ENCODE measurements around the gene ALDH1L1.

The ALDH1L1 gene

GRCh38 chr3:126116526-126116925, 63.9 kb downstream of the ALDH1L1 start:
- no peak for DNase-seq

DNA sequence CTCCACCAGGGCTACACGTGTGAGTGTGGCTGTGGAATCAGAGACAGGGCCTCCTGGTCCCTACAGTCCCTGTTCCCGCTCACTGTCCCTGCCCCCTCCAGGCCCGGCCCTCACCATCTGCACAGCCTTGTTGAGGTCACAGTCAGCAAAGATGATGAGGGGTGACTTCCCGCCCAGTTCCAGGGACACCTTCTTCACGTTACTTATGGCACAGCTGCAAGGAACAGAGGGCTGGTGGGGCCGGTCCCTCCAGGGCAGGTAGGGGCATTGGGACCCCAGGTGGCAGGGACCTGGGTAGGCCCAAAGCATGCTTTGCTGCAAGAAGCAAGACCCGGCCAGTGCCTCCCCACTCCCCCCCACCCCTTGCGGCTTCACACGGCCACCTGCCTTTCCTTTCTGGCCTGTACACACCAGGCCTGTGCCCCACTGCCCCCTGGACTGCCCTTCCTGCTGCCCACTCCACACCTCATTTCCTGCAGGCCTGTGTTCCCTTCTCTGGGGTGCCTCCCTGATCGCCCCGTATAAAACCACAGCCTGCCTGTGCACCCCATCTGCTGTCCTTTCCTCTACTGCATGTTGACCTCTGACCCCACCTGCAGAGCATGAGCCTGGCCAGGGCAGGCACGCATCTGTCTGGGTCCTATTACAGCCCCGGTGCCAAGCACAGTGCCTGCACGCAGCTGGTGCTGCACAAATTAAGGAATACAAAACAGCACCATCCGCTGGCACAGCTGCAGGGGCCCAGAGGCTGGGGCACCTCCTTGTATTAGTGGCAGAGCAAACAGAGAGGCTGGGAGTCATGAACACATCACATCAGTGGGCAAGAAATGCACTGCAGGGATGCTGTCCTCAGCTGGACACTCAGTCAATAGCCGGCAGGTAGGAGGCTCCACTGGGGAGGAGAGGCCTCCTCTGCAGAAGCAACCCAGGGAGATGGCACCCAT, 65.7 kb downstream of the ALDH1L1 start:
- DNase-seq: no peak

DNA sequence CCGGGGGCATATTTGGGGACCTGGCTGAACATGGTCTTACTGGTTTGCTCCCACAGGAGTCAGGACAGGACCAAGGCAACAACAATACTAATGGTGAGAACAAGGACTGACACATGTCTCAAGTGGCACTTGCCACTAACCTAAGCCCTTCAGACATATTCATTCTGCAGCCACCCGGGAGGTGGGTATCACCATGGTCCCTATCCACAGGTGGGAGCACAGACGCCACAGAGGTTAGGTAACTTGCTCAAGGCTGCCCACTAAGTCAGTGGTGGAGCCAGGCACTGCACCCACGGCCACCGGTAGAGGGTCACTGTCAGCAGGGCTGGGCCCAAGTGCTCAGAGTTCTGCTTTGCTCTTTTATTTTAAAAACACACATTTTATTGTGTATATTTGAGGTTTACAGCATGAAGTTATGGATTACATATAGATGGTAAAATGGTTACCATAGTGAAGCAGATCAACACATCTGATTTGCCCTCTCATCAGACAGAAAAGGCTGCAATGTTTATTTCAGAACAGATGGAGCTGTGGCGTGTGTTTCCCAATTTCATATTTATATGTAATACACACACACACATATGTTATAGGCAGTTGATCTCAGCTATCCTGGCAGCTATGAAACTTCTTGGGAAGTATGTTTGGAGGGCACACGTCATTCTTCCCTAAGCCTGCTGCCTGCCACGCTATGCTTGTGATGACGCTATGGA, 66.5 kb downstream of the ALDH1L1 start:
- DNase-seq: no peak

GRCh38 chr3:126113238-126113555, 67.2 kb downstream of the ALDH1L1 start:
- DNase-seq: no peak

DNA sequence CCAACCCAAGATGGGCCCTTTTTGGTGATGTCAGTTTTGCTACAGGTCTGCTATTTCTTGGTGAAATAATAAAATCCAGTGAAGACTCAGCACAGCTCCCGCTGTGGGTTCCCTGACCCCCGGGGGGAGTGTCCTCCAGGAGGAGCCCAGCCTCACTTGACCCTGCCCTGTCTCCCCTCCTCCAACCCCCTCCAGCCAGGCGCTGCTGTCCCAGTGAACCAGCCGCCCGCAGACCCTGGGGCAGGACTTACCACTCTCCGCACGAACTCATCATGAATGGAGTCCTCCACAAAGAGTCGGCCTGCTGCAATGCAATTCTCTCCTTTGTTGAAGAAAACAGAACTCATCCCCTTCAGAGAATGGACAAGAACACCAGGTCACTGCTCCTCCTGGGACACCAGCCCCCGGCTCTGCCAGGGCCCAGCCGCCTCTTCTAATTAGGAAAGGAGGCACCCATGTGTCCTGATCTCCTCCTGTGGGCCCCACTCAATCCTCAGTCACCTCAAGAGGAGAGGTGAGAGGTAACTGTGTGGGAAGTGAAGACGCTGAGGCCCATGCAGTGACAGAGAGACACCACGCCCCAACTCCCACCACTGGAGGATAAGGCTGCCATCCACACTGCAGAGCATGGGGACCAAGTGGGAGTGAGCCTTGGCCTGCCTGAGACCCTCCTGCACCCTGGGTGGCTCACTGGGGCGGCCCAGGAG, 67.7 kb downstream of the ALDH1L1 start:
- DNase-seq: no peak

GRCh38 chr3:126111566-126112475, 68.6 kb downstream of the ALDH1L1 start:
- no peak for DNase-seq

DNA sequence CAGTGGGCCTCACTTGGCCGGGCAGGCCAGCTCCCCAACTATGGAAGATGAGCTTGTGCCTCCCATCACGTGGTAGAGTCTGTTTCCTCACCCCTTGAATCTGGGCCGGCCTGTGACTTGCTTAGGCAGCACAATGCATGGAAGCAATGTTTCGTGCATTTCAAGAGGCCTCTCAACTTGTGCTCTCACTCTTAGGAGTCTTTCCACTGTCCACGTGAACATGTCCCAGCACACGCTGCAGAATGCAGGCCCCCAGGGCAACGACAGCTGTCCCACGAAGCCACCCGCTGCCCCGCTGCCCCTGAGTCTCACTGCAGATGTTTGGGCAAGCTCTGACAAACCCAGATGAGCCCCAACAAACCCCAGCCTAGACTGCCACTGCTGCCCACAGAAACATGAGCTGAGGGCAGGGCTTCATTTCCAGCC, 69.2 kb downstream of the ALDH1L1 start:
- no peak for DNase-seq

GRCh38 chr3:126110431-126111125, 69.8 kb downstream of the ALDH1L1 start:
- no peak for DNase-seq

- no peak for DNase-seq
These were observed 70.5 kb downstream of the ALDH1L1 start for GRCh38 chr3:126109880-126110235.

DNA sequence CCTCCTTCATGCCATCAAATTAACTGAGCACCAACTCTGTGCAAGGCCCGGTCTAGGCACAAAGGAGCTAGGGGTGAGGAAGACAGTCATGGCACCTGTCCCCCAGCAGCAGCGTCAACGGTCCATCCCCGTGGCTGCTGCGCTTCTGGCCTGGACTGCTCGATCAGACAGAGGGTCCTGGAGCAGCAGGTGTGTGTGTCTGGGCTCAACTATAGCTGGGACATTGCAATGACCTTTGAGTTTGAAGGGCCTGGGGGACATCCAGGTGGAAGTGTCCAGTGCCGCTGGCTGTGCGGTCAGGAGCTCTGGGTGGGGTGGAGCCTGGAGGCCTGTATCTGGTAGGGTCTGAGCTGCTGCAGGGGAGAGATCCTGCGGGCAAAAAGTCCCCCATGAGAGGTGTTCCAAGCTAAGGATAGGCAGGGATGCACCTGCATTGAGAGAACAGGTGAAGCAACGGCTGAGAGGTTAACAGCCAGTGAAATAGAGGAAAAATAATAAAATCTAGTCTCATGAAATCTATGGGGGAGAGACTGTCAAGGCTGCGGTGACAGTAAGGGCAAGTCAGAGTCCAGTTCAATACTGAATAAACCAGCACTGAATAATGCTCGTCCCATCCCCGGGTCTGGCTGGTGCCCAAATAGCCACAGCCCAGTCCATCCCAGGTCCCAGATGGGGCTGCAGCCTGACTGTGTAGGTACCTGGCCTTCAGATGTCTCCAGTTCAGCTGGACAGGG, 71.1 kb downstream of the ALDH1L1 start:
- no peak for DNase-seq

- DNase-seq: no peak
These were observed 71.7 kb downstream of the ALDH1L1 start for GRCh38 chr3:126108676-126109050.

- DNase-seq: no peak
These were observed 72.3 kb downstream of the ALDH1L1 start for GRCh38 chr3:126107957-126108675.

- DNase-seq: no peak
These were observed 73.0 kb downstream of the ALDH1L1 start for GRCh38 chr3:126107203-126107939.

DNA sequence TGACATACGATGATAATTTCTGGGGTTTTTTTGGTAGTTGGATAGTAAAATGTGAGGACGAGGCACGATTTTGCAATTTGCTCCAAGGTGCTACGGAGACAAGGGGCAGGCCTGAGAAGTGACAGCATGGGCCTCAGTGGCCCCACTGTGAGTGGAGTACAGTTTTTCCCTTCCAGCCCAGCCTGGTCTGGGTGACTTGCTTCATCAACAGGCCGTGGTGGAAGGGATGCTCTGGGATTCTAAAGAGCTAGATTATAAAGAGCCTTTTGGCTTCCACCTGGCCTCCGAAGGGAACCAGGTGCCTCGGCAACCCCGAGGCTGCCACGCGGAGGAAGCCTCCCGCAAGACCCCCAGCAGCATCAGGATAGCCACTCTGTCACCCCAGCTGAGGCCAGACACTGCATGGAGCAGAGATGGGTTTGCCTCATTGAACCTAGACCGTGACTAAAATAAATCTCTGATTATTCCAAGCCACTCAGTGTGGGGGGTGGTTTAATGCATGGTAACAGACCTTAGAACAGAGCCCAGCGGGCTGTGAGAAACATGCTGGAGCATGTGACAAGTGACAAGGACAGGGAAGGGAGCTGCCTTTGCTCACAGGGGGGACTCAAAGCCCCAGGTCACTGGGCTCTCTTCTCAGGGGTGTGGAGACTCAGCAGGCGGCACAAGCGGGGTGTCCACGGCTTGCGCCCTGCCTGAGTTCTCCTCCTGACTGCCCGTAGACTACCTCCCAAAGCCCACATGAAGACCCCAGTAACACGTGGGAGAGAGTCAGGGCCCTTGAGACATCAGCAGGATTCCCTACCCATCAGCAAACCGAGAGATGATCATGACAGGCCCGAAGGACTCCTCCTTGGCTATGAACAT, 73.8 kb downstream of the ALDH1L1 start:
- no peak for DNase-seq

DNA sequence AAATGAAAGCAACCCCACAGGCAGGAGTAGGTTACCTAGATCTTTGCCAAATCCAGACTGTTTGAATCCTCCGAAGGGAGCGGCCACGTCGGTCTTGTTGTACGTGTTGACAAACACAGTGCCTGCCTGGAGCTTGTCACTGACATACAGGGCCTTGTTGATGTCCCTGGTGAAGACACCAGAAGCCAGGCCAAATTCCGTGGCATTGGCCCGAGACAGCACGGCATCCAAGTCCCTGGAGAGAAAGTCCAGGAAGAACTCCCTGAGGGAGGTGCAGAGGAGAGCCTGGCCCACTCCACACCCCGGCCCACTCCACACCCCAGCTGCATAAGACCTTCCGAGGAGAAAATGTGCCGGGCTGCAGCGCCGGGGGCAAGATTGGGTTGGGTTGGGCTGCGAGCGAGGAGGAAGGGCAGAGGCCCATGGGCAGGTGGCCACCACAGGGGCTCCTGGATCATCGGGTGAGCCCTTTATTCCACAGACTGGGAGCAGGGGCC, 74.6 kb downstream of the ALDH1L1 start:
- DNase-seq: no peak

DNA sequence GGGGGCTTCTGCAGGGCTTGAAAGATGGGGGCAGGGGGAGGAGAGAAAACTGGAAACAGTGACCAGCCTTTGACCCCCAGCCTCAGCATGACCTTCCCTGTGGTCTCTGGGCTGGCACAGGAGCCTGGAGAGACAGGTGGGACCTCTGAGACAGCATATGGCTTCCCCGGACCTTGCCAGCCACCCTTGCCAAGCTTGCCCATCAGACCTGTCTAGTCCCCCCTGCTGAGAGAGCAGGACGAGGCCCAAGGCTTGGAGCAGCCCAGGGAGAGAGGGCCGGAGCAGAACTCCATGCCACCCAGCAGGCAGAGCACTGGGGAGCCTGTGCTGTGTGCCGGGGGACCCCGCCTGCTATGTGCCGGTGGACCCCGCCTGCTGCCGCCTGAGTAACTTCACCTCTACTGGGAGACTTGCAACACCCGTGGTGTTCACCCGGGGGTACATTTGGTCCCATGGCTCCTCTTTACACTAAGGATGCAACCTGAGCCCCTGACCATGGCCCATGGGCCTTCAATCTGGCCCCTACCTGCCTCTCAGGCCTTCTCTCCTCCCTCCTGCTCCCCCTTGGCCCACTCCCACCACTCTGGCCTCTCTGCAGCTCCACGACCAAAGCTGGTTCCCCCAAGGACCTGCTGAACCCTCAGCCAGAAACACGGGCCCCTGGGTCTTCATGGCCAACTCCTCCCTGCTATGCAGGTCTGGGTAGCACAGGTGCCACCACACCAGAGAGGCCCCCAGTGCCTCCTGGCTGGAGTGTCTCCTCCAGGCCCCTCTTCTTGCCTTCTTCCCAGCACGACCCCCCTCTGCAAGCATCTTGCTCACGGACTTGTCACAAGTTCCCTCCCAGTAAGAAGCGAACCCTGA, 75.4 kb downstream of the ALDH1L1 start:
- no peak for DNase-seq

- no peak for DNase-seq
These were observed 76.3 kb downstream of the ALDH1L1 start for GRCh38 chr3:126104028-126104635.
